Head of caudate nucleus (tissue), 42 donors: ENCODE results near the gene HDGF.
A peak's percentile ranks its signal among the peaks of the same experiment; 100 is the strongest.
"Not testable (repeated sequence)": the region's sequence is repeated elsewhere in the genome, so short reads cannot be mapped to it uniquely, and the experiment has no call there.

Experiments
- DNase-seq, 42 donors: peaks; one replicate each; pipeline versions ENCODE4 v3.0.0 to v3.0.0-alpha.2; 2020 to 2021; ENCODE audit warnings: mixed read lengths in 7 of 42
- intact Hi-C: fragments of 100-400 bp; cut with DNase I; formaldehyde crosslinking; loops from one replicate; pipeline ENCODE4 v1.15.0; 2022

The HDGF gene

DNA sequence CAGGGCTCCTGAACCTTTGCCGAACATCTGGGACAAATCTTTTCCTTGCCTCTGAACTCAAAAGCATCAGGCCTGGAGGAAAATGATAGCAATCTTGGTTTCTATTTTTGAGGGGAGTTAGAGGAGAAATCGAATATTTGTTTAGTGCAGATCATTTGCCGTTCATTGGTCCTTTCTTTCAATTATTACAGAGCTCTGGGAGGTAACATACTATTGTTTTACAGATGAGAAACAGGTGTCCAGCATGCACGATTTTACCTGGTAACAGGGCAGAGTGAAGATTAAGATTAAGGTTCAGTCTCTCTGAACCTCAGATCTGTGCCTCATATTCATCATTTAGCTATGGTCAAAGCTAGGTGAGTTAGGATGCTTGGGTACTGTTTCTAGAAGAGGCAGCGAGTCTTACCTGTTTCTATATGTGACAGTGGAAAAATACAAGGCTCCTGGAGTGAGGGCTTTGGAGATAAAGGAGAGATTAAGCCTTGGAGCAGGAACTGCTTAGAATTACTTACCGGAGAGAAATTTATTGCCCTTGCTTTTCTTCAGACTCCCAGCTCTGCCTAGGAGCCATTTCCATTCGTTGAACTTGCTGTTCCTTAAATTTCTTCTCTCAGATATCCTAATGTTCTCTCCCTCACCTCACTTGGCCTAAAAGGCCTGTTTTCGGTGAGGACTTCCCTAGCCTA, 17.3 kb upstream of the HDGF start:
- DNase-seq: no peak
- intact Hi-C loops: no loop called here

DNA sequence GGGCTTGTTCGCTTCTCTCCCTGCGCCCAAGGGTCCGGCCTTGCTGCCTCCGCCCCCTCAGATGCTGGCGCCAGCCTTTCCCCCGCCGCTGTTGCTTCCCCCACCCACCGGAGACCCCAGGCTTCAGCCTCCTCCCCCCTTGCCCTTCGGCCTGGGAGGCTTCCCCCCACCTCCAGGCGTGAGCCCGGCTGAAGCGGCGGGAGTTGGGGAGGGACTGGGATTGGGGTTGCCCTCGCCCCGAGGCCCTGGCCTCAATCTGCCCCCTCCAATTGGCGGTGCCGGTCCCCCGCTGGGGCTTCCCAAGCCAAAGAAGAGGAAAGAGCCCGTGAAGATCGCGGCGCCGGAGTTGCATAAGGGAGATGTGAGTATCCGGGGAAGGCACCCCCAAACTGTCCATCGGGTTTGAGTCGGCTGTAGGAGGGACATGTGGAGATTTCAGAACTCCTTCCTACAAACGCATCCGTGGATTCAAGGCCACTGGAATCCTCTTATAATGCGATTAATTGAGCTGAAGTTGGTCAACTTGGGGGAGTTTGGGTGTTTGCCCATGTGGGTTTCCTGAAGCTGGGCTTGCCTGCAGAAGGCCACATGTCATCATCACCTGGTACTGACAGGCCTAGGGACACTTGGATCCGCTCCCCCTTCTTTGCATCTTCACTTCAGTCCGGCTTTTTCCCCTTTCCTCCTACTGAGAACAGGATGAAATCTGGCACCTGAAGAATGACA, 16.6 kb upstream of the HDGF start:
- peak in 16 of 42 donors; percentile 16 to 45 (median 31) for DNase-seq
- intact Hi-C loops: loop anchor here (1.0 to 2.0 kb wide), 2 partner anchors 17 to 27 kb away; partner anchors contain the start of genes HDGF and MRPL24

DNA sequence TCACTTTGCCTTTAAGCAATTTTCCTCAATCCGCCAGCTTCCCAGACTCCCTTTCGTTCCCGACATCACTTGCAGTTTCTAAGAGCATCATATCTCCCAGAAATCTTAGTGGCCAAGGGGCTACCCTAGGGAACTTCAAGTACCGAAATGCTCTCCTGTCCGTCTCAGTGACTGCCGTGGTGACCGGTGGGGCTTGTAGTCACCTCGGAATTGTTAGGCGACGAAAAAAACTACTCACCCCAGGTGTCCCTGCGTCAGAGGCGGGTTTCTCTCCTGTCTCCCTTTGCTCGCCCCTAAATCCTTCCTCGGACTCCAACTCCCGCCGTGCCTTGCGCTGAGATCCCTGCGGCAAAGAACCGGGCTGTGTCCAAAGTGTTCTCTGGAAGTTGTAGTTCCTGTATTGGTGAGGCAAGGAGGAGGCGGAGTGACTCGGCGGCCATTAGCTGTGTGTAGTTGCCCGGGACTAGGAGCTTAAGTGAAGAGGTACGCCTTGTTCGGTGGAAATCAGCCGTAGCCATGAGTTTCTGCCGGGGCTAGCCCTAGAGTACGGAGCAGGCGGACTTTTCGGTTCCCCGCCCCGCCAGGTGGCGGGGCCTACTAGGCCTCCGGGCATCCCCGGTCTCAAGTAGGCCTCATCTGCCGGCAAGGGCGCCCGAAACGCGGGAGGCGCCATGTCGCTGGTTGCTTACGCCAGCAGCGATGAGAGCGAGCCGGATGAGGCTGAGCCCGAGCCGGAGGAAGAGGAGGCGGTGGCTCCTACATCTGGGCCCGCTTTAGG, 15.8 kb upstream of the HDGF start, which contains the start of gene PRCC:
TSS of gene PRCC (plus strand) at position 435 of the 778 bp plus-strand sequence. CDS start at position 672, 237 bp downstream.
- intact Hi-C loops: loop anchor here (1.0 to 2.0 kb wide), 2 partner anchors 16 to 26 kb away; partner anchors contain the start of genes HDGF and MRPL24
- peak; percentile 97 to 100 (median 100) for DNase-seq

DNA sequence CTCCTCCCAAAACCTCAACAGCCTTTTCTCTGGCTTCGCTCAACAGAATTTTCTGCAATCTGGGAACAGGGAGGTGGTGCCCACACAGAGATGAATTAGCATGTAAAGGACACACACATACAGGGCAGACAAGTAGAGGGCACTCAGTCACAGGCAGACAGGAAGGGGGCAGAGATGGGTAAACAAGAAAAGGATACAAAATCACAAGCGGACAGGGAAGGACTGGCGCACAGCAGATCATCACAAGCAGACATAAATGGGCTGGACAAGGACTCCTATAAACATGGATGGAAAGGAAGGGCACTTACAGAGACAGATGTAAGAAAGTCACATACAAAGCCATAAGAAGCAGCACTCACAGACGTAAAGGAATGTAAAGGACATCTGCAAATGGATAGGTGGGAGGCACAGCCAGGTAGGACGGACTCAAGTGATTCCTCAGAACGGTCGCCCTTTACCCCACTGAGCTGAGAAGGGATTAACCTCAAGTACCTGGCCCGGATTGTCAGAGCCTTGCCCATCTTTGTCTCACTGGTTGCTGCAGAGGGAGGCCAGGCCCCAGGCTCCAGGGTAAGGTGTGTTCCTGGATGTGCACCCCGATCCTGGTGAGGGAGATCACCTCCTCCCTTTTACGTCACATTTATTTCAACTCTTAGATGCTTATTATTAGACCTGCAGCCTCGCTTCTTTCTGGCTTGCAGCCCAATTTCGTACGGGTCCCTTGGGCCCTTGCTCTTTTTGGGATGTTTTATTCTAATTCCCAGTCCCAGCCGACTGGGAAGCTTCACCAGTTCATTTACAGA, 15.0 kb upstream of the HDGF start:
- intact Hi-C loops: loop anchor here (1.0 to 2.0 kb wide), 2 partner anchors 16 to 25 kb away; partner anchors contain the start of genes HDGF and MRPL24
- DNase-seq: peak in 9 of 42 donors; percentile 12 to 47 (median 26)

DNA sequence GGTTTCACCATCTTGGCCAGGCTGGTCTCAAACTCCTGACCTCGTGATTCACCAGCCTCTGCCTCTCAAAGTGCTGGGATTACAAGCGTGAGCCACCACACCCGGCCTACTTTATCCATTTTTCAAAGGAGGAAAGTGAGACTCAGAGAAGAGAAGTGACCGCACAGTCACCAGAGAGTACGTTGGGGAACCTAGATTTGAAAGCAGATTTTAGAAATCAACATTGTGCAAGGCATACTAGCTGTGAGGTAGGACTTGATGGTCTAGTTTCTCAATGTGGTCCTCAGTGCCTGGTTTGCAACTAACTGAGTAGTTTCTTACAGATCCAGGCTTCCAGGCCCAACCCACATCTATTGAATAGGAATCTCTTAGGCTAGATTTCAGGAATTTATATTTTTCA, 14.2 kb upstream of the HDGF start:
- intact Hi-C loops: loop anchor here (2.0 kb wide), 1 partner anchor 15 kb away; the partner anchor contains the start of gene HDGF
- no peak for DNase-seq

DNA sequence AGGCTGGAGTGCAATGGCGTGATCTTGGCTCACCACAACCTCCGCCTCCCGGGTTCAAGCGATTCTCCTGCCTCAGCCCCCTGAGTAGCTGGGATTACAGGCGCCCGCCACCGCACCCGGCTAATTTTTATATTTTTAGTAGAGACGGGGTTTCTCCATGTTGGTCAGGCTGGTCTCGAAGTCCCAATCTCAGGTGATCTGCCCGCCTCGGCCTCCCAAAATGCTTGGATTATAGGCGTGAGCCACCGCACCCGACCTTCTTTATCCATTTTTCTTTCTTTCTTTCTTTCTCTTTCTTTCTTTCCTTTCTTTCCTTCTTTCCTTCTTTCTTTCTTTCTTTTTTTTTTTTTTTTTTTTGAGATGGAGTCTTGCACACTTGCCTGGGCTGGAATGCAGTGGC, 13.7 kb upstream of the HDGF start:
- DNase-seq, intact Hi-C loops: not testable (repeated sequence)

DNA sequence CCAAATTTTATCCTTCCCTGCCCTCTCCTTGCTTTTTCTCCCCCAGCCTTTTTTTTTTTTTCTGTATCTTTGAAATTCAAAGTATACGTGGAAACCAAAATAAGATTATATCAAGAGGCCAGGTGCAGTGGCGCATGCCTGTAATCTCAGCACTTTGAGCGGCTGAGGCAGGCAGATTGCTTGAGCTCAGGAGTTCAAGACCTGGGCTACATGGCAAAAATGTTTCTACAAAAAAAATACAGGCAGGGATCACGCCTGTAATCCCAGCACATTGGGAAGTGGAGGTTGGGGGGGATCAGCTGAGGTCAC, 9.3 kb upstream of the HDGF start:
- intact Hi-C loops: no loop called here
- DNase-seq: no peak

DNA sequence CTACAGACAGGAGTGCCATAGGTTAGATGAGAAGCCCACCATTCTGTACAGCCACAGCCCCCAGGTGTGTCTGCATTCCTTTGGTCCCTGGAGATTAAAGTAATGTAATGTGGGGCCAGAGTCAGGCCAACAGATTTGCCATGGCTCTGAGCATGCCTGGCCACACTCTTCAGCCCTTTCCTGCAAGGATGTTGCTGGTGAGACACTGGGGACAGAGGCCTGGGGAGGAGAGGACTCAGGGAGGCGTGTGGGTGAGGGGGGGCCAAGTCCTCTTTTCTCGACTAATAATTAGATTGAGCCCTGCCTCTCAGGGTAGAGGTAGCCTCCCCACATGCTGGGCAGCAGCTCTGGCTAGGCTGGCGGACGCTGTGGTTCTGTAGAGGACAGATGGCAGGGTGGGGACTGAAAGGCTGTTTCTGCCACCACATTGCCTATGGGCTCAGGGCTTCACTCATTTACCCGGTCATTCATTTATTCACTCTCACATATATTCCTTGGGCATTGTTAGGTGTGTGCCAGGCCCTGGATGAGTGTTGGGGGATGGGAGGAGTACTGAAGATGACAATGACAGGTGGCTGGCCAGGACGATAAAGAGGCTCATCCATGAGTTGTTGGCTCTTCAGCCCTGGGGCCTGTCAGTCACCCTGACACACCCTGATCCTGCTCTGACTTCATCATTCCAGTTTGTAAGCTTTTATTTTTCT, 8.8 kb upstream of the HDGF start:
- intact Hi-C loops: no loop called here
- DNase-seq: no peak

DNA sequence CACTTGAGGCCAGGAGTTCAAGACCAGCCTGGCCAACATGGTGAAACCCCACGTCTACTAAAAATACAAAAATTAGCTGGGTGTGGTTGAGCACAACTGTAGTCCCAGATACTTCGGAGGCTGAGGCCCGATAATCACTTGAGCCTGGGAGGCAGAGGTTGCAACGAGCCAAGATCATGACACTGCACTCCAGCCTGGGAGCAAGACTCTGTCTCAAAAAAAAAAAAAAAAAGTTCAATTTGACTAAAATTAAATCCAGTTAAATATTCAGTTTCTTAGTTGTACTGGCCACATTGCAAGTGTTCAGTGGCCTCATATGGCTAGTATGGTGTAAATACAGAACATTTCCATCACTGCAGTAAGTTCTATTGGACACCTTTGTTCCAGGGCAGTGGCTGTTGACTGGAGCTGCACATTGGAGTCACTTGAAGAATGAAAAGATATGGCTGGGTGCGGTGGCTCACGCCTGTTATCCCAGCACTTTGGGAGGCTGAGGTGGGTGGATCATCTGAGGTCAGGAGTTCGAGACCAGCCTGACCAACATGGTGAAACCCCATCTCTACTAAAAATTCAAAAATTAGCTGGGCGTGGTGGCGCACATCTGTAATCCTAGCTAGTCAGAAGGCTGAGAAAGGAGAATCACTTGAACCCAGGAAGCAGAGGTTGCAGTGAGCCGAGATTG, 6.2 kb upstream of the HDGF start:
- intact Hi-C loops: not testable (repeated sequence)
- DNase-seq: peak in 1 of 42 donors; percentile 3

DNA sequence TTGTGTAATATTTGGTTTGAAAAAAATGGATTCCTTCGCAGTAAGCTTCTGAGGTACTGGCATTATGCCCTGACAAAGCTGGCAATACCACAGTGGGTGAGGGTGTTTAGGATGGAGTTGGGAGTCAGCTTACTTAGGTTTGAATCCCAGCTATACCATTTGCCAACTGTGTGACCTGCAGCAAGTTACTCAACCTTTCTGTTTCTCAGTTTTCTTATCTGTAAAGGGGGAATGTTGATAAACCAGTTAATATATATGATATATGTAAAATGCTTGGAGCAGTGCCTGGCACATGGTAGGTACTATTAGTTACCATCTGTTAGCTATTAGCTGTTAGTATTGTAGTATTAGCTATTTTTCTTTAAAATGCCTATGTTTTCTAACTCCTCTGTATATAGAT, 4.9 kb upstream of the HDGF start:
- intact Hi-C loops: no loop called here
- DNase-seq: no peak

DNA sequence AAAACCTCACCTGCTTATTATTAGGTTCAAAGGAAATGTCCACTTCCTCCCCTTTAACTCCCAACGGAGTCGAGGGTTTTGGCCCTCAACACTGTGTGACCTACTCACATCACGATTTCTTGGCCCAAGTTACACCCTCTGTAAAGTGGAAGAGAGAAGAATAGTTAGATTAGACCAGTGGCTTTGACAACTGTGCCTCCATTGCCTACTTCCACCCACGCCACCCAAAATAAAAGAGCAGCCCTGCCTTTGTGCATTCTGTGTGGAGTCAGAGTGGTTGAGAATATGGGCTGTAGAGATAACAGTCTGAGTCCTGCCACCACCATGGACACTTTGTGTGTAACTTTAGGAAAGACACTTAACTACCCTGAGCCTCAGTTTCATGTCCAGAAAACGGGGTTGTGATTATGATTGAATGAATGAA, 4.1 kb upstream of the HDGF start:
- intact Hi-C loops: no loop called here
- DNase-seq: no peak

DNA sequence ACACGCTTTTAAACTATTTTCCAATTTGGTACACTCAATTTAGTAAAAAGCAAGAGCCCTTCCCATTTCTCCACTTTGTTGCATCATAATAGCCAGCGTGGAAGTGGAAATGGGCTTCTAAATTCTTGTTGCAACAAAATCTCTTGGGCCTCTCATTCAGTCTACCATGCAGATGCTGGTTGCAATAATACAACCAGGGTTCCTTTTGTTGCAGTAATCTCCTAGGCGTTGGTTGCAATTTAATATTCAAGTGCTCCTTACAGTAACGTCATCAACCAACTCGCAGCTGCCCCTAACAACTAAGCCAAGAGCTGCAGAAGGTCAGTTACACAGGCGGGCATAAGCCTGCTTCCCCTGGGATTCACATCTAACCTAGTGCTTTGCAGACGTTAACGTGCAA, 2.7 kb upstream of the HDGF start:
- peak in 1 of 42 donors; percentile 4 for DNase-seq

DNA sequence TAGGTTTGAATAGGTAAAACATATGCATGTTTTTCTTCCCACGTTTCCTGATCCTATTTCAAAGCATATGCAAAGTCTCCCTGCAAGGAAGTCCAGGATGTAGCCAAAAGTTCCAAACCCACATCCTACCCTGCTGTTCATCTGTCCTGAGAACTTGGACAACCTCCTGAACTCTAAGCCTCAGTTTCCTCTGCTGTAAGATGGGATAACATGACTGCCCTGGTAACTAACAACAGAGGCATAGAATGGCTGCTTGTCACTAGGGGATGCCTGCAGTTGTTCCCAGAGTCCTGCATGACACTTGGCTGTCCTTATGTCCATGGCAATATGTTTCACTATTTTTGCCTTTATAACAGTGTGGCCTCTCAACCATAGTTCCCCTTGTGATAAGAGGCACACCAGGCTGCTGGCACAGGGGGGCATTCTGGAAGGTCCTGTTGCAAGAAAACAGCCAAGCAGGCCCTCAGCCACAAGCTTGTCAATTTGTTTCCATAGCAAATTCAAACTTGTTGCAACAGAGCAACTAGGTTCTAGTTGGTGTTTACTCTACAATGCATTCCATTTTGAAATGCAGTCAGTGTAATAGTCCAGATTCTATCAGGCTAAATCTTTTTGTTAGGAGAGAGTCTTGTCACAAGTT, 1.5 kb upstream of the HDGF start:
- intact Hi-C loops: no loop called here
- peak in 1 of 42 donors; percentile 17 for DNase-seq

More for the DNA sequence above, 2.7 kb upstream of the HDGF start:
- intact Hi-C loops: no loop called here

DNA sequence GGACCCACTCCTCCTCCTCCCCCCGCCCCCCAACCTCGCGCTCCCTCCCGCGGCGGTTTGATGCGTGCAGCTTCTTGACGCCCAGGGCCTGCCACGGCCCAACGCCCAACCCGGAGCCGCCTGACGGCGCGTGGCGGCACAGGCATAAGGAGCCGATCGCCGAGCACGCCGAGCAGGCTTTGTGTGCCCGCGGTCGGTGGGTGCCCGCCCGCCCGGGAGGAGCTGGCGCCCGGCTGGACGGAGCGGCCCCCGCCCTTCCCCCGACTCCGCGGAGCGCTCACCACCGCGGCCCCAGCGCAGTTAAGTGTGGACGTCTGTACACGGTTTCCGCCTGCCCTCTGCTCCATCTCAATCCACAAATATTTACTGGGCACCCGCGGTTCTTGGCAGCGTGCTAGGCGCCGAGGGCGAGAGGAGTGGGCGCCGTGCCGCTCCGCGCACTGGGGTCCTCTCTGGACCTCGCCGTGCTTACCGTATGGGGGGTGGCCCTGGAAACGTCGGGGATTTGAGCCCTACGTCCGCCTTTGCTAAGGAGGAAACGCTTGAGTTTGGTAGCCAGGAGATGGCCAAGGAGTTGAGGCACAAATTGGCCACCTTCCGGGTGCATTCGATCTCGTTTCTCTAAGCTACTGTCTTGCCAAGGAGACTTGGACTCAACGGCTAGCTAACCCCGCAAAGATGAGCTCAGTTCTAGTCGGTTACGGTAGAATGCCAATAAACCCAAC, 444 bp upstream of the HDGF start:
- intact Hi-C loops: loop anchor here (2.0 kb wide), 1 partner anchor 15 kb away; the partner anchor contains the start of gene PRCC
- DNase-seq: peak; percentile 94 to 99 (median 98)

DNA sequence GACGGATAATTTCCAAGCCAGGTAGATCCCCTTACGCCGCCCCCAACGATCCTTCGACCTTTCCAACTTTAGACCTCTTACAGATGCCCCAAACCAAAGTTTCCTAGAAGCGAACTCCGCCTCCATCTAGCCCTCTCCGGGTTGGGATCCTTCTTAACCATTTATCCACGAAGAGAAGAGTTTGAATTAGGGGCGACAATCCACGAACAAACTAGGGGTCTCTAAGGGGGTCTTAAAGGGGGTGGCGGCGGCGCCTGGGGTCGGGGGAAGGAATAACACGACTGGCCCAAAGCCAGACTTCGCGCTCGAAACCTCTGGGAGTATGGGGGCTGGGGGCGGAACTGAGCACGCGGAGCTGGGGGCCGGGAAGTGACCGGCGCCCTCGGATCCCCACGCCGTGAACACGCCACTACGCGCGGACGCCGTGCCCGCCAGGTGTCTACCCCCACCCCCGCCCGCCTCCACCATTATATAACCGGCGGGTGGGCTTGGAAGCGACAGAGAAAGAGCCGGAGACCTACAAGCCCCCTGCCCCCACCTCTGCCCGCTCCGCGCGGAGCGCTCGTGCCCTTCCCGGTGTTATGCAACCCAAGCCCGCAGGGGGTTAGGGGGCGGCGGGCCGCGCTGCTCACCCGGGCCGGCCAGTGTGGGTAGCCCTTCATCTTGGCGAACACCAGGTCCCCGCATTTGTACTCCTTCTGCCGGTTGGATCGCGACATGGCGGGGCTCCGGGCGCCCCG, 594 bp downstream of the HDGF start:
- intact Hi-C loops: loop anchor here (2.0 kb wide), 1 partner anchor 16 kb away; the partner anchor contains the start of gene PRCC
- DNase-seq: peak in 38 of 42 donors; percentile 28 to 77 (median 54)
